Astrocyte of the spinal cord (primary cell): Measurements from ENCODE around the gene BOLL.
A peak's percentile ranks its signal among the peaks of the same experiment; 100 is the strongest.

Experiments used
- DNase-seq: peaks from one replicate; pipeline ENCODE4 v3.0.0; 2011; ENCODE audit warnings: low read depth, low spot score
- H3K4me3 ChIP-seq: 2 replicates; pipeline ENCODE4 v1.5.1; 2011; ENCODE audit warnings: low read depth, mild to moderate bottlenecking, low read length, moderate library complexity
- CTCF ChIP-seq: IDR thresholded peaks from 2 replicates; pipeline ENCODE4 v1.5.1; 2012; ENCODE audit warnings: low read depth, mild to moderate bottlenecking, low read length, inconsistent platforms
- in situ Hi-C: cut with HindIII; loops from 2 replicates; pipeline ENCODE4 v1.10.0; 2017; ENCODE audit warnings: low sequenced_read_pairs

The BOLL gene

GRCh38 chr2:197804758-197805714 is 19.9 kb upstream of the BOLL start:
- in situ Hi-C loops = no loop called here
- DNase-seq = peak; percentile 13
- peak overlapping the region; percentile 57 for H3K4me3 ChIP-seq
- TF ChIP-seq CTCF = no peak

GRCh38 chr2:197804049-197804757 is 19.1 kb upstream of the BOLL start, which contains the start of gene PLCL1:
TSS of gene PLCL1 (plus strand) at chr2:197804593.
- H3K4me3 ChIP-seq = peak within 1 kb of the TSS; percentile 57
- peak; percentile 92 for DNase-seq
- TF ChIP-seq CTCF = no peak
- in situ Hi-C loops = no loop called here

- in situ Hi-C loops = no loop called here
- peak; percentile 62 for DNase-seq
- no peak overlapping the region for H3K4me3 ChIP-seq
- TF ChIP-seq CTCF = peak; percentile 84
Measured at GRCh38 chr2:197803033-197803444, 17.9 kb upstream of the BOLL start.

GRCh38 chr2:197801033-197801432 is 15.9 kb upstream of the BOLL start:
- TF ChIP-seq CTCF = no peak
- in situ Hi-C loops = no loop called here
- no peak overlapping the region for H3K4me3 ChIP-seq
- DNase-seq = no peak

GRCh38 chr2:197800091-197800490 is 15.0 kb upstream of the BOLL start:
- in situ Hi-C loops = no loop called here
- no peak for TF ChIP-seq CTCF
- no peak for DNase-seq
- no peak overlapping the region for H3K4me3 ChIP-seq

GRCh38 chr2:197799068-197799467 is 13.9 kb upstream of the BOLL start:
- no peak for DNase-seq
- TF ChIP-seq CTCF = no peak
- no peak overlapping the region for H3K4me3 ChIP-seq
- in situ Hi-C loops = no loop called here
